Activated CD4-positive, alpha-beta T cell treated with anti-CD3 and anti-CD28 coated beads for 48 hours (primary cell): Measurements from ENCODE around the gene MAGI3.
"Not testable (repeated sequence)": the region's sequence is repeated elsewhere in the genome, so short reads cannot be mapped to it uniquely, and the experiment has no call there.

Experiments used
- DNase-seq: peaks from one replicate; pipeline ENCODE4 v3.0.0-alpha.2; 2020

MAGI3 gene

DNA sequence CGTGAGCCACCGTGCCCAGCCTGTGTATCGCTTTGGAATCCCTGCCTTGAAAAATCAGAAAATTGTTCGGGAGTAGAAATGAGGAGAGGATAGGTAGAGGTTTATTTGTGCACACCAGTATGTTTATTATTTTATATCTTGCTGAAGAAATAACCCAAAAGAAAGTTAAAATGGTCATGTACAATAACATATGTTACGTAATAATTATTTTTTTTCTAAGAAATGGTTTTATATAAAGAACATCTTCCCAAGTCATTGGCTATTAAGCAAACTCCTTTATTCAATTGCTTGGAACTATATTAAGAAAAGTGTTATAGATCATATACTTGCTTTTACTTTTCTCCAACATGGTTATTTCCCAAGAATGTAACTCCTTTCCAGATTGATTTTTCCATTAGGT, 197.2 kb downstream of the MAGI3 start:
- DNase-seq = no peak

DNA sequence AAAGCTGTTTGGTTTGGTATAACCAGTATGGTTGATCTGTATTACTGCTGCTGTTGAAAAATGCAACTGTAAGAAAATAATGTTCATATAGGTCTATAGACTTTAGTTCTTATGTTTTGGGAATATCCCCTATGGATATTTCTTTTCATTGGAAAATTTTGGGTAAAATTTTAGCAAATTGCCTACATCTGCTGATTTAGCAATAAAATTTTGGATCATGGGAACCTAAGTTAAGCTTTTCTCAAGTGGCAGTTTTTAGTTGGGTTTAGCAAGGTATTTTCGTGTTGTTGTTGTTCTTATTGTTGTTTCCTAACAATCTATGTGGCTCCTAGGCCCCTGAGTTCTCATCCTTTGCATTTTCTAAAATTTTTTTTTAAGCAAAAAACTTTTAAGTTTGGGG, 201.9 kb downstream of the MAGI3 start:
- DNase-seq = no peak

DNA sequence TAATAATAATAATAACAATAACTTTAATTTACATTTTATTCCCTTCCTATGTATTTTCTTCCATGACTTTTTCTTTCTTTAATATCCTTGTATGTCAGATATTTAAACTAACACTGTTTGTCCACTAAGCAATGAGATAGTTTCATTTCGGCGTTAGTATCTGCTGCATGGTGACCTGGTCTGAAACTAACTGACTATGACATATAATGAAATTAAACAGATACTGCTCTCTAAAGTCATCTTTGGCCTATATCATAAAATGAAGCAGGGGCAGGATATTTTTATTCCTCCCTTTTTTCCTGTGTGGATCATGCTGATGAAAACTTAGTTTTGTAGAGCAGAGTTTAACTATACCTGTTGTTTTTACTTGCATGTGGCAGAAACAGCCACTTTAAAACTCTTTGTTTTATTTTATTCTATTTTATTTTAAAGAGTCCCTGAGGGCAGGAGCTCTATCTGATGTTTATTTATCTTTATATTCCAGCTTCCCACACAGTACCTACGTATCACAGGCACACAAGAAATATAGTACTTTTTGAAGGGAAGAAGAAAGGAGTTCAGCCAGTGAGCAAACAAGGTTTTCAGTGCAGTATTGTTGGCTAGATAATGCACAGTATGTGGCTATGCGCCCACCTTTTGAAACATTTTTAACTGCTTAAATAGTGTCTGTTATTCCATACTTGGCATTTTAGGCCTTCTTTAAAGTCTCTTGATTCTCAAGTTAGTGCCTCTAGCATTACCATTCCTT, 203.4 kb downstream of the MAGI3 start:
- DNase-seq = no peak

DNA sequence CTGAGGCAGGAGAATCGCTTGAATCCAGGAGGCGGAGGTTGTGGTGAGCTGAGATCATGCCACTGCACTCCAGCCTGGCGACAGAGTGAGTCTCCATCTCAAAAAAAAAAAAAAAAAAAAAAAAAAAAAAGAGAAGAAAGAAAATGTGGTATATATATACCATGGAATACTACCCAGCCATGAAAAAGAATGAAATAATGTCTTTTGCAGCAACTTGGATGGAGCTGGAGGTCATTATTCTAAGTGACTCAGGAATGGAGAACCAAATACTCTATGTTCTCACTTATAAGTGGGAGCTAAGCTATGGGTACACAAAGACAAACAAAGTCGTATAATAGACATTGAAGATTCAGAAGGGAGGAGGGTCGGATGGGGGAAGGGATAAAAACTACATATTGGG, 214.2 kb downstream of the MAGI3 start:
- not testable (repeated sequence) for DNase-seq

DNA sequence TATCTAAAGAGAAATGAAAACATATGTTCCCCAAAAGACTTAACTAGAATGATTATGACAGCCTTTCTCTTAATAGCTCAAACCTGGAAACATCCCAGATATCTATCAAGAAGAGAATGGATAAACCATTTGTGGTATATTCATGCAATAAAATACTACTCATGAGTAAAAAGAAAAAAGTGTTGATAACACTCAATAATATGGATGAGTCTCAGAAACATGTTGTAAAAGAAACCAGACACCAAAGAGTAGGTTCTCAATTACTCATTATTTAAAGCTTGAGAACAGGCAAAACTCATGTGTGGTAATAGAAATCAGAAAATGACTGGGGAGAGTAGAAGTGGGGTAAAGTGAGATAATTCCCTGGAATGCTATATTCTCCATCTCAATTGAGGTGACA, 214.8 kb downstream of the MAGI3 start:
- no peak for DNase-seq

DNA sequence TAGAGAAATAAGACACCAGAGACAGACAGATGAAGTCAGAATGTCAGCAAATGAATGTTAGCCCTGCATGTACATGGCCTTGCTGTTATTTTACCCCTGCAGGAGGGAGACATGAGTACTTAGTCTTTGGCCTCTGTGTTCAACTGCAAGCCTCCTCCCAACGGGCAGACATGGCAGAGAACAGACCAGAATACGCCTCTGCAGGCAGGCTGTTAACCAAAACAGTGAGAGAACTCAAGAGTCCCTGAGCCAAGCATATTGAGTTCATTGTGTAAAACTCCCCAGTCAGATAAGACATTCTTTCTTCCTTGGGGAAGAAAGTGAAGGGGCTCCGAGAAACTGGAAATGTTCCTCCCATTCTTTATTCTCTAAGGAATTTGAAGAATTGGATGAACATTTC, 218.1 kb downstream of the MAGI3 start:
- no peak for DNase-seq

DNA sequence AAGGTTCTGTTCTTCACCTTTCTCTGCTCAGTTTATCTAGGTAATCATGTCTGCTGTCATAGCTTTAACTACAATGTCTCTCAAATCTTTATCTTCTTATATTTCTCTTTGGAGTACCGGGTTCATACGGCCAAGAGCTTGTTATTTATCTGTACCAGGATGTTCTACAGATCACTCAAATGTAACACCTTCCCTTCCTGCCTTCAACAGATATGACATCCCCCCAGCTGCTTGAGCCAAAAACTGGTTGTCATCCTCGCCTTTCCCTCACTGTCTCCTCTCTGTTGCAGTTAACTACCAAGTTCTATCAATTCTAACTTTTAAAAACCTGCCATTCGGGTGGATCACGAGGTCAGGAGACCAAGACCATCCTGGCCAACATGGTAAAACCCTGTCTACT, 220.1 kb downstream of the MAGI3 start:
- DNase-seq = no peak

DNA sequence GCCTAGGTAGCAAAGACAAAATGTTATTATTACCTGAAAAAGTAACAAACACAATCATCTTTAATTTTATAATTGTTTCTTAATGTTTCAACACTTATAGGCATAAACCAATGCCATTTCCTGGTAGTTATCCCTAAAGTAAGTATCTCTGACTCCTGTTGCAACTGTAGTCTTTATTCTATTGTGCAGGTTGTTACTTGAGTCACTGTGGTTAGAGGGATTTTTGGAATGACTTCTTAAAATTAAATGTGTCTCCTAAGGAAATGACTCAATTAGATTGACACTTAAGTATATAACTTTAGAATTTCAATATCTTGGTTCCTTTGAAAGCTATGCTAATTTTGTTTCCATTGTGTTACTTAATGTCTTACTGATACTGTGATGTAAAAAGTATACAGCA, 225.1 kb downstream of the MAGI3 start:
- DNase-seq = no peak

DNA sequence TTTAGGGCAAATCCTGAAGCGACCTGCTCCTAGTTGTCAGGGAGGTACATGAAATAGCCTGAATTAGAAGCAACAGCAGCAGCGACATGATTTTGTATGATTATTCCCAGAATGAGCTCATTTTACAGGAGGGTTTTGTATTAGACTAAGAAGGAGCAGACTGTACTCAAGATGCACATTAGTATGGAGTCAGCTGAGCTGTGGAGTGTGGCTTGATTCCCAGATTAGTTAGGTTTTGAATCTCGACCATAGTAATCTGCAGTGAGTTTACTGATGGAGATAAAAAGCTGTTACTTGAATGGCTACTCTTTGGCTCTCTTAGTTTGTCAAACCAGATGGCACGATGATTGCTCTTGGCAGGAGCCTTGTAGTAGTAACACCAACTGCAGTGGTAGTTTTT, 225.8 kb downstream of the MAGI3 start:
- no peak for DNase-seq

DNA sequence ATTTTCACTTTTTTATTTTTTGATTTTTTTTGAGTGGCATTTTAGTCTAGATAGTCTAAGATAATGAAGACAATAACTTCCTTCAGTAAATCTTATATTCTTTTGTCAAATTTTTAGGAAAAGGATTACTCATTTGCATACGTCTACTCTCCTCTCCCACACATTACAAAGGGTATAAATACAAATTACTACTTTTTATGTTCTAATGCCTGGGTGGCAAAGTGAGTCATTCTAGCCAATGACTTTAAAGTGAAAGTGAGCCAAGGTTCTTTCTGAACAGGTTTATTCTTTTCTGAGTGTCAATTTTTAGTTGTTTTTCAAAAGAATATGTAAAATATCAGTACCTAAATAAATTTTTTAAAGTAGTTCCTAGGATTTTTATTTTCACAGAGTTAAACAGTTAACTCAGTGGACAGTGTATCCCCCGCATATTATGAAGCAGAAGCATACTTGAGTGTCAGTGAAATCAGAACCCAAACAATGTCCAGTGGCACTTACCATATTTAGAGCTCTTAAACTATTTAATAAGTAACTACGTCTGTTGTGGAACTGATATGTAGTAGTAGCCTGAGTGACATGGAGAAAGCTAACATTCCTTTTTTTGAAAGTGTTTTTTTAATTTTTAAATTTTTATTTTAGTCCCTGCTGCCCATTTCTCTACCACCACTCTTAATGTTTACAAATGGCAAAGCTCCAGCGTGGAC, 227.3 kb downstream of the MAGI3 start:
- DNase-seq = no peak

DNA sequence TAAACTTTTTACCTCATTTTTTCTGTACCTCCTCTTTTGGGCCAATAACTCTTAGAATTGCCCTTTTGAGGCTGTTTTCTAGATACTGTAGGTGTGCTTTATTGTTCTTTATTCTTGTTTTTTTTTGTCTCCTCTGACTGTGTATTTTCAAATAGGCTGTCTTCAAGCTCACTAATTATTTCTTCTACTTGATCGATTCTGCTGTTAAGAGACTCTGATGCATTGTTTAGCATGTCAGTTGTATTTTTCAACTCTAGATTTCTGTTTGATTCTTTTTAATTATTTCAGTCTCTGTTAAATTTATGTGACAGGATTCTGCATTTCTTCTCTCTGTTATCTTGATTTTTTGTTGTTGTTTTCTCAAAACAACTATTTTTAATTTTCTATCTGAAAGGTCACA, 238.7 kb downstream of the MAGI3 start:
- no peak for DNase-seq

DNA sequence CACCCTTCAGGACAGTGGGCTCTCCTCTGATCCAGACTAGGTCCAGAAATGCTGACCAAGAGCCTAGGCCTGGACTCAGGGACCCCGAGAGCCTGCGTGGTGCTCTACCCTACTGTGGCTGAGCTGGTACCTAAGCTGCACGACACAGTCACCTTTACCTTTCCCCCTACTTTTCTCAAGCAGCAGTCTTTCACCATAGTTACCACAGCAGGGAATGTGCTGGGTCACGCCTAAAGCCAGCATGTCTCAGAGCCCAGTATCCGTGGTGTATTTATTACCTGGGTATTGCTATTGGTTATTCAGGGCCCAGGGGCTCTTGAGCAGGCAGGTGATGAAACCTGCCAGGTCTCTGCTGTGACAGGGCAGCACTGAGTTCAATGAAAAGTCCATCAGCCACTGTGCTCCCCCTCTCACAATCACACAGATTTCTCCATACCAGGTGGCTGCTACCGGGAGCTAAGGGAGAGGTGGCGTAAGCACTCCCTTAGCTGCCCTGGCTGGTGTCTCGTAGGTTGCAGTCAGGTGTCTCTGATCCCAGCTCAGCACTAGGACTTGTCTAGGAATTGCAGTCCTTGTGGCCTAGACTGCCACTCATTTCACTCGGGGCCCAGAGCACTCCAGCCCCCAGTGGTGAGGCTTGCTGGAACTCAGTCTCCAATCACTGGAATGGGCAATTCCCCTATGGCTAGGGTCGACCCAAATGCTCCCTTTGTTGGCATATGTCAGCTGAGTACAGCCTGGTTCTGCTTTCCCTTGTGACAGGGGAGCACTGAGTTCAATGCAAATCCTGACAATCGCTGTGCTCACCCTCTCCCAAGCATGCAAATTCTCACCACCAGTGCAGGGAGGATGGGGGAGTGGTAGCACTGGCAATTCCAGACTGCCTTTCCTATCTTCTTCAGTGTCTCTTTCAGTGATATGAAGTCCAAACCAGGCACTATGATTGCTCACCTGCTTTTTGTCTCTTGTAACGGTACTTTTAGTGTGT, 240.3 kb downstream of the MAGI3 start:
- no peak for DNase-seq

DNA sequence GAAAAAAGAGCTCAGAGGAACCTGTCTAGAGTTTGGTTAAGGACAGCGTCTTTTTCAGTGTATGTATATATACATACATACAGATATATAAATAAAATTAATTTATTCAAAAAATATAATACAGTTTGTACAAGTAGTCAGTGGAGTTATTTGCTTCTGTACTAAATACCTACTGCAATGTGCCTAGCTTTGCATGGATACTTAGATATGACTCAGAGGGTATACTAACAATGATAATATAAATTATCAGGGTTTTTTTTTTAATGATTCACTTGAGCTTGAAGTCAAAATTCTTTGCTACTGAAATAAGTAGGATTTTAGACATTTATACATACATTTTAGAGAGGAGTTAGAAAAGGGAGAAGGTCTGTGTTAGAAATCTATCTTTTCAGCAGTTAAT, 251.1 kb downstream of the MAGI3 start:
- no peak for DNase-seq

DNA sequence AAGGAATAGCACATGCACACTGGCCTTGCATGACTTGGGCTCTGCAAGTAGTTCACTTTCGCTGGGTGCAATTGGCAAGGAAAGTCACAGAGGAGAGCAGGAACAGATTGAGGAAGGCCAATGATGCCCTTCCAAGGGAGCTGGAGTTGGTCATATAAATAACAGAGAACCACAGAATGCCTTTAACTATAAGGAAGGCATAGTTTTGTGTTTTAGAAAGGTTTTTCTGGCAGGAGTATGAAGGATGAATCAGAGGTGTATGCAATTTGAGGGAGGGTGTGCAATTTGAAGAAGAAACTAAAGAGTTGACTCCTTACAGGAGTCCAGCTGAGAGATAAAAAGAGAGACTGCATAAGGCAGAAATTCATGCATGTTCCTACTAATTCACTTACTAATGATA, 256.8 kb downstream of the MAGI3 start:
- DNase-seq = no peak

DNA sequence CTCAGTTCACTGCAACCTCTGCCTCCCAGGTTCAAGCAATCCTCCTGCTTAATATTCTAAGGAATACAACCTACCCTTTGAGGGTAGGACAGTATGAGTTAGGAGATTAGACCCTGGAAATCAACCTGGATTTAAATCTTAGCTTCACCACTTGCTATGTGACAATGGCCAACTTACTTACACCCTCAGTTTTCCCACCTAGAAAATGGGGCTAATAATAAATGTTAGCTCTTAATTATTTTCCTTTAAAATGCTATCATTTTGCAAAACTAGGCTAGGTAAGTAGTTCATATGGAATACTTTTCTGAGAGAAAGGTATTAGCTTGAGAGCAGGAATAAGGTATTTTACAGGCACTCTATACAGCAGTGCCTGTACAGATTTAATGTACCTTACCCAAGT, 258.2 kb downstream of the MAGI3 start:
- DNase-seq = no peak

DNA sequence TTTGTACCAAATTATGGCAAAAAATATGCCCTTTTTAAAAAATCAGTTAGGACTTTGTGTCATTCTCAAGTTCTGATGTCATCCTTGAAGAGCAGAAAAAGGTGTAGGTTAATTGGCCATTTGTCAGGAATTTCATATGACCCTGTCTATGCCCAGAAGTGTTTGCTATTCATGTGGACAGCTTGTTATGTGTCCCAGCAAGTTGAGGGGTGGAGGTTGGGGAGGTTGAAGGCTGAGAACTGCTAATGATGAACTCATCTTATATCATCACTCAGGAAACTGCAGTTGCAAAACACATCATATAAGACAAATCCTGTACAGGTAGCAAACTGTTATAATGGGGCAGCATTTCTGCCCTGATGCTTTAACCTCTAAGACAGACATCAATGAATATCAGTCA, 262.5 kb downstream of the MAGI3 start:
- no peak for DNase-seq

DNA sequence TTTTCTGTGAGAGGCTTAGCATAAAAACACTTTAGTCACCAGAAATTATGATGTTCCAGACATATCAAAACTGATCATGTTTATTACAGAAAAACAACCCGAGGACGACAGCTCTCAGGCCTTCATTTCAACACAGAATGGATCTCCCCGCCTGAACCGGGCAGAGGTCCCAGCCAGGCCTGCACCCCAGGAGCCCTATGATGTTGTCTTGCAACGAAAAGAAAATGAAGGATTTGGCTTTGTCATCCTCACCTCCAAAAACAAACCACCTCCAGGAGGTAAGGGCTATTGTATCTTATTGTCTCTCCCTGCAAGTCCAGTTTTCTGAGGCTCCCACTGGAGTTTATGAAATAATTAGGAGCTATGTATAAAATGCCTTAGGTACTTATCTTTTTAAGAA, 263.4 kb downstream of the MAGI3 start:
- no peak for DNase-seq

DNA sequence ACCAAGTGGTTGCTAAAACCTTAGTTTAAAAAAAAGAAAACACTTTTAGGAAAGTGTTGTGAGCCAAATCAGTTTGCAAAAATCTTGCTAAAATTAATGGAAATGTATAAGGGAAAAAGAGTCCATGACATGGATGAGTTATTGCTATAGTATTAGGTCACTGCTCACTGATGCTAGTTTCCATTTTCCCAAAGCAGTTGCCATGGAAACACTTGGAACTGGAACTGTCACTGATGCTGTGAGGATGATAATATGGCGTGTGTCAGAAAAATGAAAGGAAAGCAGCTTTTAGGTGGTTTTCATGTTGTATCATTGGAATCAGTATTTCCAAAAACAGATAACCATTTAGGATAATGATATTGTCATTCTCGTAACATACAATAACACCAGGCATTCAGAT, 264.6 kb downstream of the MAGI3 start:
- no peak for DNase-seq

DNA sequence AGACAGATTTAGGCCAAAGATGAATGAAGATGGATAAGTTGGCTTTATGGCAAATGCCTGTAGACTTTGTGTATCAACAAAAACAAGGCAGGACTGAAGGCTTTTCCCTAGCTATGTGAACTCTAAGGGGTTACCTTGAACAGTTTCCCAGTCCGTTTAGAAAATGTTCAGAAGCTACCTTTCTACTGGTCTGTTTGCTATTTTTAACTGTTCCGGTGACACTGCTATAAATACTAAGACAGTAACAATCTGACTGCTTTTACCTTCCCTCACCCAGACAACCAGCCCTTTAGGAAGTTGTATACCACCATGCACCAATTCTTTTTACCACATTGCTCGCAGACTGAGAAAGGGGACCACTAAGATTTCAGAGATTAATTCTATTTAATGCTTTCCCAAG, 266.8 kb downstream of the MAGI3 start:
- DNase-seq = no peak

DNA sequence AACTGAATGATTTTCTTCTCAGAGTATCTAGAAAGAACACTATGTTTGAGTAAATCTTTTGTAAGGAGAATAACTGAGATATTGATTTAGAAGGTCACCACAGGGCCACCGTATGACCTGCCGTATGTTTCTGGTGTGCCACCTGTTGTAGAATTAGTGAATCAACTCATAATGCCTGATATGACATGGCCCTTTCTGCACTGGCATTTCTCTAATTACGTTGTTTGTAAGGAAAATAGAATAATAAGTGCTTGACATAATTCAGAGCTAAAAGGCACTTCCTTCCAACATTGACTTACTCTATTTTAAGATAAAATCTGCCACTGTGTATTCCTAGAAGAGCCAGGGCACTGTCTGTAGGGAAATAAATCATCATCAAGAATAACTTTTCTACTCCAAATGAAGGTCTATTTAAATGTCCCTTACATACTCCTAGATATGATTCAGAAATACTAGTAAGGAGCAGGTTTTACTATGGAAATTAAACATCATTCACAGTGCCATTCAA, 267.3 kb downstream of the MAGI3 start:
- DNase-seq = no peak

DNA sequence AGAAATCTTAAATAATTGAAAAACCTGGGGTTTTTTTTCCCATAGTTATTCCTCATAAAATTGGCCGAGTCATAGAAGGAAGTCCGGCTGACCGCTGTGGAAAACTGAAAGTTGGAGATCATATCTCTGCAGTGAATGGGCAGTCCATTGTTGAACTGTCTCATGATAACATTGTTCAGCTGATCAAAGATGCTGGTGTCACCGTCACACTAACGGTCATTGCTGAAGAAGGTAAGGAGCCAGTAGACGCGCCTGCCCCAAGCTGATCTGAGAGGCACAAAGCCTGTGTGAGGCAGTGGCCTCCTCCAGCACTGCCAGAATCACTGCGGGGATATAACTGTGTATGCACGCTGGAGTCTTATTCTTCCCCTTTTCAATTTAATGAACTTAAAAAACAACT, 268.7 kb downstream of the MAGI3 start:
- DNase-seq = no peak

DNA sequence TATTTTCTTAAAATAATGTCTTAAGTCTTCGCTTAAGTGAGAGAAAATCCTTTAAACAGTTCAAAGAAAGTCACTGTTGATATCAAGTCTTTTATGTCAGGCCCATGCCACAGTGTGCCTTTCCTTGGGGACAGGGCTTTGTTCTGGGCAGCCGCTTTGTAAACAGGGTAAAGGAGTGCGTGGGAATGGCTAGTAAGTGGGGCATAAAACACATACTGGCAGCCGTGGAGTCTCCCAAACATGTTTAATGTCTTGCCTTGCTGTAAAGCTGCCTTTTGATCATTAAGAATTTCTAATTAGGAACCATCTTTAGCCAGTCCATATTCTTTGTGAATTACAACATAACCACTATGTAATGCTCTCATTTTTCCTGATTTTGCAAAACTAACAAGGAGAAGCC, 269.2 kb downstream of the MAGI3 start:
- DNase-seq = no peak

DNA sequence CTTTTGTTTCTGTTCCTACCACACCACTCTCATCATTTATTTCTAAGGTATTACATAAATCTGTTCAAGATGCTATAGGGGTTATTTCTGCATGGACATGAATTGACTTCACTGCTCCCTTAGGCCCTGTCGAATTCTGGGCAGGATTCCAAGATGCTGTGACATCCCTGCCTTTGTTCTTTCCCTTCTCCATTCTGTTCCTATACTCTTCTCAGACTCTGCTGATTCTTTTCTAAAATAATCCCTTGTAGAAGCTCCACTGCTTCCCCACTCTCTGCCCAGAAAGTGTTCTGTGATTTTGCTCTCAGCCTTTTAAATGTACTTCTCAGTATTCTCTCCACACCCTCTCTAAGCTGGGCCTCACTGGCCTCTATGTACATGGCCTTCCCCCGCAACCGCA, 269.8 kb downstream of the MAGI3 start:
- no peak for DNase-seq
